Activated gamma-delta T cell (primary cell): ENCODE data around the gene ZNF148.

Experiments used
- DNase-seq: peaks from one replicate; lab custom pipeline; 2025; lab: John Stamatoyannopoulos, UW

Gene ZNF148

GRCh38 chr3:125332504-125332903, 42.6 kb downstream of the ZNF148 start:
- no peak for DNase-seq

DNA sequence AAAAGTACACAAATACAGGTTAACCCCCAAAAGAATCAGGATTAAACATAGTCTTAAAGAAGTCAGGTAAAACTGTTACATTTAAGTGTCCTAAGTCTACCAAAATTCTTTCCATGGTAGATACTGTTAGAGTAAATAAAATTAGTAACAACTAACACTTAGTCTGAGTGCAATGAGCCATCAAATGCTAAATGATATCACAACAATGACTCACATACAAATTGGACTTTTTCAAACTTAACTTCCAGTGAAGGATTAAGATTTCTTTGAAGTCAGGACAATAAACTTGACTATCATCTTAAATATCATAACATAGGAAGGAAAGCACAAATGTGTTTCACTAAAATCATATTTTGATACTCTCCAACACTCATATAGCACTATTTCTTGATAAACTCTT, 43.9 kb downstream of the ZNF148 start:
- no peak for DNase-seq

GRCh38 chr3:125326957-125327356, 48.2 kb downstream of the ZNF148 start:
- no peak for DNase-seq

DNA sequence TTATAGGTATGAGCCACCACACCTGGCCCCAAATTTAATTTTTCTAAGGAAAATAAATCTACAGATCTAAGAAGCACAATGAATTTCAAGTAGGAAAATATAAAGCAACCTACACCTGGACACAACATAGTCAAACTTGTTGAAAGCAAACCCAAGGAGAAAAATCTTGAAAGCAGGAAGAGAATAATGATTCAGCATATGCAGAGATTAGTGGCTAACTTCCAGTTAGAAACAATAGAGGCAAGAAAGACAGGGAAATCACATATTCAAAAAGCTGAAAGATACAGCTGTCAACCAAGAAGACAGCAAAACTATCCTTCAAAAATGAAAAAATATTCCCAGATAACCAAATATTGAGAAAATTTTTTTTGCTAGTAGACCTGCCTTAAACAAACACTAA, 49.4 kb downstream of the ZNF148 start:
- no peak for DNase-seq

DNA sequence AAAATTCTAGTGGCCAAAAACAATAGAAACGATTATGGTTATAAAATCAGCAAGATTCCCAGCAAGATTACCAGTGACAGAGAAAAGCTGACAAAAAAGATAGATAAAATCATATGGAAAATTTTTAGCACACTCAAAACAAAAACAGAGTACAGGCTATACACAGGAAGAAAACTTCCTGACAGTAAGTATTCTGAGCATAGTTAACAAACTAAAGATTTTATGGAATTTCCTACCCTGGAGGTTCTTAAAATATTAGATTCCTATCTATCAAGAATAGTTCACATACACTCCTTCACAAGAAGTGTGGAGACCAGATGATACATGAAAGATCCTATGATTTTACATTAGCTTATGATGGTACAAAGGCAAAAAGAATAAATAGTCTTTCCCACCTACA, 50.8 kb downstream of the ZNF148 start:
- DNase-seq = no peak

DNA sequence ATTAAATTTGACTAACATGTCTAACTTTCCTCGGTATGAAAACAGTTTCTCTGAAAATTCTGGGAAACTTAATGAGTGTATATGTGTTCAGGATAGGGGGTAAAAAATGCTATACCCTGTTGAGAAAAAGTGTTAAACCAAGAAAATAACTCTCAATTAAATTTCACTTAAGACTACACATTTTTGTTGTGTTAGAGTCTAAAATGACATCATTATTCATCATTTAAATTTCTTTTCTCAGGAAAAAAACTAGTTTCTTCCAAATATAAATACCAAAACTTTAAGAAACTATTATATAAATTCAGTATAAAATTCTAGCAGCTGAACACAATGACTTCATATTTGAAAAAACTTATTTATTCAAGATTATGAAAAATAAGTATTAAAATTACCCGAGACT, 52.2 kb downstream of the ZNF148 start:
- no peak for DNase-seq

GRCh38 chr3:125322166-125322565, 53.0 kb downstream of the ZNF148 start:
- no peak for DNase-seq

DNA sequence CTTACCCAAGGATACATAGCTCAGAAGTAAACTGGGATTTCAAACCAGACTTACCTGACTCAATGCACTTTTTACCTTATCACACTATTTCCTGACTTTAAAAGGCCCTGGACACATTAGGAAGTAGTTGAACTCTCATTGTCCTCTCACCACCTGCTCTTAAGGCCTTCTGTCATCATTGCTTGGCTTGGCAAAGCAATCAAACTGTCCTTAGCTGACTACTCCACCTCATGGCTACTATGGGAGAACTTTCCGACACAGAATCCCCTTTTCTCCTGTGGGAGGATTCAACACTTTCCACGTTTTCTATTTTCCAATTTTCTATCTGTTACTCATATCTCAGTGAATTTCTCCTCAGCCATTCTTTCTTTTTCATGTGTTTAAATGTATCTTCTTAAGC, 55.4 kb downstream of the ZNF148 start:
- no peak for DNase-seq

GRCh38 chr3:125318871-125319270, 56.3 kb downstream of the ZNF148 start:
- no peak for DNase-seq

DNA sequence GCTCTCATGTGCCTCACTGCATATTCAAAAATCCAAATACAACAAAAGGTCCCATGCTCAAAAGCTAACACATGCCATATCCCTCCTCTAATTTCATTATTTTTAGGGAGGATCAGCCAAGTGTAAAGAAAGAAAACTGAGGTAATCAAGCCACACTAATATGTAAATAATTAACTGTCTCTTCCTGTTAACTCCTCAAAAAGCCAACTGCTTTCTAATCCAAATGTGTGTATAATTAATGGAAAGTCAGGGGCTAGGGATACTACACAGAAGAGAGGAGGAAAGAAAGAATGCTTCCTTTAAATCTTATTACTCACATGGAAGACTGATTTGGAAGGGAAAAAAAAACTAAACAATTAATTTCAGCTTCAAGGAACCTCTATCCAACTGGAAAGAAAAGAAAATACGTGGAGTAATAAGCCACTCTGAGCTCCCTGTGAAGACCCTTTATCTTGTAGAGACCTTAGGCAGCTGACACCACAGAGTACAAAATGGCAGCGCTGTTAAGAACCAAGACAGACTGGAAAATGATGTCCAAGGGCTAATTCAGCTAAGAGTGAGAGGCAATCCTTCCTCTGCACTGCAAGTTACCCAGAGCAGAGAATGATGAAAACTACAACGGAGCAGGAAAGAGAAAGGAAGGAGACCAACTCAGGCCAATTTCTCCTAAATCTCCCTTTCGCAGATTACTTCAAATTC, 56.8 kb downstream of the ZNF148 start:
- DNase-seq = no peak

DNA sequence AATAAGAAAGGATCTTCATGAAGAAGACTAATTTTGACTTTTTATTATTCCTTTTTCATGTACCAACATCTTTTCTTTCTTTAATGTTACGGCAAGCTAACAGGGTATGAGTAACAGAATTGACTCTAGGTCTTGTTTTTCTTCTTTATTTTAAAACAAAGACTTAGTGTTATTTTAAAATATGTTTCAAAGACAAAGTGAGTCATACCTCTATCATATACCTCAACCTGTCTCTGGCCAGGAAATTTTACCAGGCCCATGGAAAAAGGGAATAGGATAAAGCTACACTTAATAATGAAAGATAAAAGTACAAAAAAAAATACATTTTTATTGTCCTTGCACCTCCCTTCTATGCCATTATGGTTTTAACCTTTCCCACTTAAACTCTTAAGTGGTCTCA, 57.4 kb downstream of the ZNF148 start:
- DNase-seq = no peak

DNA sequence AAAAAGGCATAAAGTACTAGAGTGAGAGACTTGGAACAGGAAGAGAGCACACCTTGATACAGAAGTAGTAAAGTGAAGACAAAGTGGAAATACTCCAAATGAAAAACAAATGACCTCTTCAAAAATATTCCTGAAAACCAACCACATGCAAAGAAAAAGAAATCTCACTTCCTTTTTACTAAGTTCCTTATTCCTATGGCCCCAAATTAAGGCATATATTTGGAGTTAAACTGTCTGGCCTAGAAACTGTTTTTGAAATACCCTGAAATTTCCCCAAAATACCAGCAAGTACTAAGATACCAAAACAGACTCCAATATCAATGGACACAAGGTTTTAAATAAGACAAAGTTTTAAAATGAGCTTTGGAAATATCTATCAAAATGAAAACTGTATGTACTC, 58.2 kb downstream of the ZNF148 start:
- DNase-seq = no peak

GRCh38 chr3:125316246-125316645, 58.9 kb downstream of the ZNF148 start:
- no peak for DNase-seq

GRCh38 chr3:125313060-125313635, 62.0 kb downstream of the ZNF148 start:
- DNase-seq = no peak

DNA sequence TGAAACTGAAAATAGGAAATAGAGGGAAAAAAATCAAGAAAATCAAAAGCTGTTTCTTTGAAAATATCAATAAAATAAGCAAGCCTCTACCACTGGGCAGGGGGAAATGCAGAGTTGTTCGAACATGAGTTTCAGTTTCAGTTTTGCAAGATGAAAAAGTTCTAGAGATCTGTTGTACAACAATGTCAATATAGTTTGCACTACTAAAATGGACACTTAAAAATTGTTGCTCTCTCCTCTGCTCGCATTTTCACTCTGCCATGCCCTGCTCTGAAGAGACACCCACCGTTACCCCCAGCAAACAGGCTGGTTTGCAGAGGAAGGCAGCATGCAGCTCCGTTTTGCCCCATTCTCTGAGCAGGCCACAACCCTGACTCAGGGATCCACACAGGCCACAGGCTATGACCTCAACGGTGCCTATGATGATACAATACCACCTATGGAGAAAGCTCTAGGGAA, 64.5 kb downstream of the ZNF148 start:
- DNase-seq = no peak

DNA sequence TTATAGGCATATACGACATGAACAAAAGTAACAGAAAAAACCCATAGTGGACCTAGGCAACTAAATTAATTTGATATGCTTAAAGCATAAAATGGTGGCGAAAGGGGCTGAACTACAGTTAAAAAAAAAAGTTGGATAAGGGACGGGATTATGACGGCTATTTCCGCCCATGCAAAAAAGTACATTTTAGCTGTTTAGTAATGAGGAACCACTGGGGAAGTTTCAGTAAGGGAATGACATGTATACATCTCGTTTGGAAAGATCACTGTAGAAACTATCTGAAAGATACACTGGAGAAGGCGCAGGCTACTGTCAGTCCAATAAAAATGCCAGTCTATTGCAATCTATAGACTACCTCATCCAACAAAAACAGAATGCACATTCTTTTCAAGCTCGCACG, 65.6 kb downstream of the ZNF148 start:
- DNase-seq = no peak

- DNase-seq = no peak
These were observed 68.5 kb downstream of the ZNF148 start for GRCh38 chr3:125306620-125307019.

GRCh38 chr3:125302932-125303331, 72.2 kb downstream of the ZNF148 start:
- no peak for DNase-seq

- no peak for DNase-seq
These were observed 74.7 kb downstream of the ZNF148 start for GRCh38 chr3:125300416-125300815.

DNA sequence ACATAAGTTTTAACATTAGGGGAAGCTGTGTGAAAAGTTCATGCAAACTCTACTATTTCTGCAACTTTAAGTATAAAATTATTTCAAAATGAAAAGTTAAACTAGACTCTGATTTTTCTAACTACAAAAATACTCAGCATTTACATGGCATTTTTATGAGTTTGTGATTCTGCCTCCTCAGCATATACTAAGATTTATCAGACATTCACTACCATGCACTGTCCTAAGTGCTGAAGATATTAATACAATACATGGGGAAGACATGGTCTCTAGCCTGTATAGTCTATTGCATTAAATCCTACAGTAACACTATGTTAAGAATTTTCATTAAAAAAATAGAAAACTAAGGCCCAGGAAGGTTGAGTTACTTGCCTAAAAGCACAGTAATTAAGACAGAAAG, 80.7 kb downstream of the ZNF148 start:
- no peak for DNase-seq

GRCh38 chr3:125292015-125292414, 83.1 kb downstream of the ZNF148 start:
- DNase-seq = no peak

GRCh38 chr3:125289429-125289981, 85.6 kb downstream of the ZNF148 start:
- no peak for DNase-seq

DNA sequence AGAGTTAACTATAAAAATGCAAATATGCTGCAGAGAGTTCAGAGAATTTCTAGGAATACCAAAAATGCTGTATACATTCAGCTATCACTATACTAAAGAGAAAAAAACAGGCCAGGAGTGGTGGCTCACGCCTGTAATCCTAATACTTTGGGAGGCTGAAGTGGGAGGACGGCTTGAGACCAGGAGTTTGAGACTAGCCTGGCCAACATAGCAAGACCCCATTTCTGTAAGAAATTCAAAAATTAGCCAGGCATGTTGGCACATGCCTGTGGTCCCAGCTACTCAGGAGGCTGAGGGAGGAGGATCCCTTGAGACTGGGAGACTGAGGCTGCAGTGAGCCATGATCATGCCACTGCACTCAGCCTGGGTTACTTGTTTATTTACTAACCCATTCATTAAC, 87.9 kb downstream of the ZNF148 start:
- no peak for DNase-seq

- DNase-seq = no peak
These were observed 93.7 kb downstream of the ZNF148 start for GRCh38 chr3:125281381-125281780.
